GM18868 (cell line): ENCODE measurements around the gene BMX.

Experiments used
- ATAC-seq: cut with Tn5 transposase; IDR thresholded peaks from one replicate; pipeline ENCODE4 v1.9.1; 2021; ENCODE audit warnings: mild to moderate bottlenecking, moderate library complexity; ENCODE audit not compliant: unreplicated experiment

Gene BMX

GRCh38 chrX:15500497-15500966 is at the start of gene BMX:
BMX (plus strand) TSS chrX:15500807; CDS start chrX:15508354, 7,547 bp downstream.
- no peak for ATAC-seq

- no peak for ATAC-seq
These were observed 48.7 kb upstream of the BMX start for GRCh38 chrX:15451913-15452312.

GRCh38 chrX:15464704-15465103 is 35.9 kb upstream of the BMX start:
- no peak for ATAC-seq

- peak; percentile 84 for ATAC-seq
These were observed 35.3 kb upstream of the BMX start for GRCh38 chrX:15465347-15465746.

- ATAC-seq = no peak
These were observed 34.5 kb upstream of the BMX start for GRCh38 chrX:15465896-15466651.

GRCh38 chrX:15468036-15468435 is 32.6 kb upstream of the BMX start:
- ATAC-seq = no peak

- no peak for ATAC-seq
These were observed 31.0 kb upstream of the BMX start for GRCh38 chrX:15469613-15470012.

GRCh38 chrX:15471028-15471427 is 29.6 kb upstream of the BMX start:
- ATAC-seq = peak; percentile 80

- no peak for ATAC-seq
These were observed 28.1 kb upstream of the BMX start for GRCh38 chrX:15472531-15472930.

- no peak for ATAC-seq
These were observed 26.6 kb upstream of the BMX start for GRCh38 chrX:15474028-15474427.

- ATAC-seq = no peak
These were observed 25.6 kb upstream of the BMX start for GRCh38 chrX:15475021-15475420.

- no peak for ATAC-seq
These were observed 25.1 kb upstream of the BMX start for GRCh38 chrX:15475486-15475885.

GRCh38 chrX:15483891-15484290 is 16.7 kb upstream of the BMX start:
- ATAC-seq = no peak

- no peak for ATAC-seq
These were observed 8.1 kb upstream of the BMX start for GRCh38 chrX:15492469-15492868.

- peak; percentile 92 for ATAC-seq
These were observed 7.3 kb upstream of the BMX start, which contains the start of gene PIR for GRCh38 chrX:15493118-15493962. PIR (minus strand) TSS chrX:15493333; CDS start chrX:15491257, 2,076 bp downstream.

GRCh38 chrX:15495801-15496200 is 4.8 kb upstream of the BMX start:
- no peak for ATAC-seq

- ATAC-seq = no peak
These were observed 3.8 kb upstream of the BMX start for GRCh38 chrX:15496824-15497223.

- ATAC-seq = no peak
These were observed 2.7 kb upstream of the BMX start for GRCh38 chrX:15497865-15498264.

- no peak for ATAC-seq
These were observed 1.9 kb upstream of the BMX start for GRCh38 chrX:15498741-15499140.

GRCh38 chrX:15499976-15500375 is 631 bp upstream of the BMX start:
- ATAC-seq = no peak

GRCh38 chrX:15501506-15501905 is 899 bp downstream of the BMX start:
- no peak for ATAC-seq

GRCh38 chrX:15504661-15505060 is 4.1 kb downstream of the BMX start:
- no peak for ATAC-seq
